NCI-H82 treated with DMSO at 0.1 percent for 48 hours (cell line): Measurements from ENCODE around the gene FAM234A.

Experiments
- DNase-seq: peaks from one replicate; lab custom pipeline; 2025; ENCODE audit not compliant: unreplicated experiment; lab: John Stamatoyannopoulos, UW

FAM234A gene

DNA sequence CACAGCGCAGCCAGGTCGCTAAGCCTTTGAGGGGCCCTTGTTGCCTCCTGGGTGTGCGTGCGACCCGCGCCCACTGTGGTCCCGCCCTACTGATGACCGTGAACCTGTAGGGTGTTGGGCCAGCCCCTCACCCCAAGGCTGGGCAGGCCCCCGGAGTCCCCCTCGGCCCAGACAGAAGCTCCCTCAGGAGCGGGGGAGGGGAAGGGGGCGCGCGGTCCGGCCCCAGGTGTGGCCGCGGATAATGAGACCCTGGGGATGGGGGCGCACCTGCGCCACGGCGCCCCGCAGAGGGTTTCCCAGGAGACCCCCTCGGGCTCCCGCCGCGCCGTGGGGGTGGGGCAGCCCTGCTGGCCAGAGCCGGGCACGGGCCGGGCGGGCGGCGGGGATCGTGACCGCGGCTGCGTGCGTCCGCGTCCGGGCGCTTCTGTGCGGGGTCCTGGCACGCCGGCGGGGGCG, 45.4 kb downstream of the FAM234A start:
- no peak for DNase-seq

DNA sequence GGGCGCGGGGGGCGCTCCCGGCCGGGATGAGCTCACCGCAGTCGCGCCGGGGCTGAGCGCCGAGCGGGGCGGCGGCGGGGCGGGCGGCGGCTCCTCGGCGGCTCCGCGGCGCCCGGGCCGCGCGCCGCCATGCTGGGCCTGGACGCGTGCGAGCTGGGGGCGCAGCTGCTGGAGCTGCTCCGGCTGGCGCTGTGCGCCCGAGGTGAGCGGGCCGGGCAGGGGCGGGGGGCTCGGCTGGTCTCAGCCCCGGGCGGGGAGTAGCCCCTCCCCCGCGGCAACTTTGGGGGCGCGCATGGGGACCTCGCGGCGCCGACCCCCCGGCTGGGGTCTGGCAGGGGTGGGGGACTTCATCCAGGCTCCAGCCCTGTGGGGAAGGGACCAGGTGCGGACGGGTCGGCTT, 45.9 kb downstream of the FAM234A start, which contains the start of gene ARHGDIG:
TSS of gene ARHGDIG (plus strand) at position 40 of the 400 bp plus-strand sequence. CDS start at position 130, 90 bp downstream.
- no peak for DNase-seq

DNA sequence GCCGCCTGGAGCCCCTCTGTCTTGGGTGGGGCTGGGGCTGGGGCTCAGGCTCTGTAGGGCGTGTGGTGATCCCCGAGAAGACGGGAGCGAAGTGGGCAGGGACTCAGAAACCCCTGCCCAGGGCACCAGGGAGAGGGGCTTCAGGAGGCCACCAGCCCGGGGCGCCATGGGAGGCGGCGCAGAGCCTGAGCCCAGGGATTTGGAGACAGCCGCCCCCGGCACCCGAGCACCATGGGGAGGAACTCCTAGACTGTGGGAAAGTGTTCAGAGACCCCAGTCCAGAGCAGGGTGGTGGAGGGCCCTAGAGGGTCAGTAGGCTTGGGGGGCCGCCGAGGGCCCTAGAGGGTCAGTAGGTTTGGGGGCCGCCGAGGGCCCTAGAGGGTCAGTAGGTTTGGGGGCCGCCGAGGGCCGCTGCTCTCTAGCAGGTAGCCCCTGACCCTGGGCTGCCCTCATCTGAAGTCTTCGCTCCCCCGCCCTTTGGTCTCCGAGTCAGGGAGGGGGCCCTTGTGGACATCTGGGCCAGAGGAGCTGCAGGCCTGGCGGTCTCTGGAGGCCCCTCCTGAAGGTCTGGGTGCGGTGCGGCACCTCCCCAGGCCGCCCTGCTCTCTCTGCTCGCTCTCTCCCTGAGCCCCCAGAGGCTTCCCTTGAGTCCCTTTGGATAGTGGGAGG, 46.5 kb downstream of the FAM234A start:
- DNase-seq, result no peak

DNA sequence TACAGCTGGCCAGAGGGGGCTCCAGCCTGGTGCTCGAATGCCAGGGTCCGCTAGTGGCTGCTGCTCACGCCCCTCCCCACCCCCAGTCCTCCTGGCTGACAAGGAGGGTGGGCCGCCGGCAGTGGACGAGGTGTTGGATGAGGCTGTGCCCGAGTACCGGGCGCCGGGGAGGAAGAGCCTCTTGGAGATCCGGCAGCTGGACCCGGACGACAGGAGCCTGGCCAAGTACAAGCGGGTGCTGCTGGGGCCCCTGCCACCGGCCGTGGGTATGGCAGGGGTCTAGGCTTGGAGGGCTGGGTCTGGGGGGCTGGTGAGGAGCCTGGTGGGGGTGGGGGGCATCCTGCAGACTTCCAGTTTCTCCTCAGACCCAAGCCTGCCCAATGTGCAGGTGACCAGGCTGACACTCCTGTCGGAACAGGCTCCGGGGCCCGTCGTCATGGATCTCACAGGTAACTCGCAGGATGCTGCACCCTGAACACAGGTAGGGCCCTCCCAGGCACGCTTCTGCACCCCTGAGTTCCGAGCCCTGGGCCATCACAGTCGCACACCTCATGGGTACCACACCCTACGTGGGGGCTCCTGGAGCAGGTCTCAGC, 47.1 kb downstream of the FAM234A start:
- DNase-seq, result no peak

DNA sequence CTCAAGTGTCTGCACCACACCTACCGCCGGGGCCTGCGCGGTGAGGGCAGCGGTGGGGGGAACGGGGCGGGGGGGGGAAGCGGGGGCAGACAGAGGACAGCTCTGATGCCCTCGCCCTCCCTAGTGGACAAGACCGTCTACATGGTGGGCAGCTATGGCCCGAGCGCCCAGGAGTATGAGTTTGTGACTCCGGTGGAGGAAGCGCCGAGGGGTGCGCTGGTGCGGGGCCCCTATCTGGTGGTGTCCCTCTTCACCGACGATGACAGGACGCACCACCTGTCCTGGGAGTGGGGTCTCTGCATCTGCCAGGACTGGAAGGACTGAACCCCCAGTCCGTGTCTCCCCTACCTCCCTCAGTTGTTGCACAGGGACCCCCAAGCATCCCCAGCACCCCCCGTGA, 47.9 kb downstream of the FAM234A start:
- no peak for DNase-seq

DNA sequence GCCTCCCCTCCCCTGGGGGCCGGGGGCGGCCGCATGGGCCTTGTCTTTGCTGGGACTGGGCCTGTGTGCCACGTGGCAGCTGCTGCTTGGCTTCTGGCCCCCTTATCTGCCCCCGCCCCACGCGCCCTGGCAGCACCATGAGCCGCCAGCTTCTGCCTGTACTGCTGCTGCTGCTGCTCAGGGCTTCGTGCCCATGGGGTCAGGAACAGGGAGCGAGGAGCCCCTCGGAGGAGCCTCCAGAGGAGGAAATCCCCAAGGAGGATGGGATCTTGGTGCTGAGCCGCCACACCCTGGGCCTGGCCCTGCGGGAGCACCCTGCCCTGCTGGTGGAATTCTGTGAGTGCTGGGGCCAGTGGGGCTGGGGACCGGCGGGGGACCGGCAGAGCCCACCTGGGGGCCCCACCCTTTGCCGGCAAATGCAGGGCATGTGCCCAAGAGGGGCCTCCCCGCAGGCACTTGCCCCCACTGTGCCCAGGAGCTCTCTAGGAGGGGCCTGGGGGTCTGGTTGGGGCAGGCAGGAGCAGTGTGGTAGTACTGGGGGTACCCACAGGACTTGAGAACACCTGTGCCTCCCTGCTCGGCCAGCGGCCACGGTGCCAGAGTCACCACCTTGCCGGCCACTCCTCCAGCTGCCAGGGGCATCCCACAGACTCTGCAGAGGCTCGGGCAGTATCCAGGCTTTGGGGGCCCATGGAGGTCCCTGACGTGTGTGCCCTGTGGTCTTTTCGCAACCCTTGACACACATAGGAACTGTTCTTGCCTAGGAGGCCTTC, 48.6 kb downstream of the FAM234A start, which contains the start of gene PDIA2:
TSS of gene PDIA2 (plus strand) at position 132 of the 773 bp plus-strand sequence. CDS start at position 138, 6 bp downstream.
- no peak for DNase-seq

DNA sequence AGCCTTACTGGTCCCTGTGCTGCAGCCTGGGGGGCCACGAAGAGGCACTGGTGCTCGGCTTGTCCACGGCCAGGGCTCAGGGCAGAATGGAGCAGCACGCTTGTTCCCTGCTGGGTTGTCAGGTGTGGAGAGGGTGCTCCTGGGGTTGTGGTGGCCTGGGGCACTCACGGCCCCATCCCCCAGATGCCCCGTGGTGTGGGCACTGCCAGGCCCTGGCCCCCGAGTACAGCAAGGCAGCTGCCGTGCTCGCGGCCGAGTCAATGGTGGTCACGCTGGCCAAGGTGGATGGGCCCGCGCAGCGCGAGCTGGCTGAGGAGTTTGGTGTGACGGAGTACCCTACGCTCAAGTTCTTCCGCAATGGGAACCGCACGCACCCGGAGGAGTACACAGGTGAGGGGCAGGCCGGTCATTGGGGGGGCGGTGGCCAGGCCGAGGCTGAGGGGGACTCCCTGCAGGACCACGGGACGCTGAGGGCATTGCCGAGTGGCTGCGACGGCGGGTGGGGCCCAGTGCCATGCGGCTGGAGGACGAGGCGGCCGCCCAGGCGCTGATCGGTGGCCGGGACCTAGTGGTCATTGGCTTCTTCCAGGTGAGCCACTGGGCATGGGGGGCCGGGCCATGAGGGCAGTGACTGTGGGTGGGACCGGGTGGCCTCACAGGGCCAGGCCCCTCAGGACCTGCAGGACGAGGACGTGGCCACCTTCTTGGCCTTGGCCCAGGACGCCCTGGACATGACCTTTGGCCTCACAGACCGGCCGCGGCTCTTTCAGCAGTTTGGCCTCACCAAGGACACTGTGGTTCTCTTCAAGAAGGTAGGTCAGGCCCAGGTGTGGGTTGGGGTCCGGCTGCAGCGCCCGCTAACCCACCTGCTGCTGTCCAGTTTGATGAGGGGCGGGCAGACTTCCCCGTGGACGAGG, 49.8 kb downstream of the FAM234A start:
- DNase-seq, result no peak

DNA sequence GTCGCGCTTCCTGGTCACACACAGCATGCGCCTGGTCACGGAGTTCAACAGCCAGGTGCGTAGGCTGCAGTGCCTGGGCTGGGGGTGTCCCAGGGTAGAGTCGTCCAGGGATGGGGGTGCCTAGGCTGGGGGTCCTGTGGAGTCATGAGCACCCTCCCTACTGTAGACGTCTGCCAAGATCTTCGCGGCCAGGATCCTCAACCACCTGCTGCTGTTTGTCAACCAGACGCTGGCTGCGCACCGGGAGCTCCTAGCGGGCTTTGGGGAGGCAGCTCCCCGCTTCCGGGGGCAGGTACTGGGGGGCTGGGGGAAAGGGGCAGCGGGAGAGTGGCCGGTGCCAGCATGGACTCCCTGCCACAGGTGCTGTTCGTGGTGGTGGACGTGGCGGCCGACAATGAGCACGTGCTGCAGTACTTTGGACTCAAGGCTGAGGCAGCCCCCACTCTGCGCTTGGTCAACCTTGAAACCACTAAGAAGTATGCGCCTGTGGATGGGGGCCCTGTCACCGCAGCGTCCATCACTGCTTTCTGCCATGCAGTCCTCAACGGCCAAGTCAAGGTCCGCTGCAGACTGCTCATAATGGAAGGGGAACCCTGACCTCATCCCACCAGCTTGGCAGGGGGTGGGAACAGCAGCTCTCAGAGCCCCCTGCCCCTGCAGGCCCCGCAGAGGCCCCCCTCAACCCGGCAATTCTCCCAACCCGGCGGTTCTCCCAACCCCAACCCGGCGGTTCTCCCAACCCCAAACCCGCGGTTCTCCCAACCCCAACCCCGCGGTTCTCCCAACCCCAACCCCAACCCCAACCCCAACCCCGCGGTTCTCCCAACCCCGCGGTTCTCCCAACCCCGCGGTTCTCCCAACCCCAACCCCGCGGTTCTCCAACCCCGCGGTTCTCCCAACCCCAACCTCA, 50.8 kb downstream of the FAM234A start:
- DNase-seq, result no peak

DNA sequence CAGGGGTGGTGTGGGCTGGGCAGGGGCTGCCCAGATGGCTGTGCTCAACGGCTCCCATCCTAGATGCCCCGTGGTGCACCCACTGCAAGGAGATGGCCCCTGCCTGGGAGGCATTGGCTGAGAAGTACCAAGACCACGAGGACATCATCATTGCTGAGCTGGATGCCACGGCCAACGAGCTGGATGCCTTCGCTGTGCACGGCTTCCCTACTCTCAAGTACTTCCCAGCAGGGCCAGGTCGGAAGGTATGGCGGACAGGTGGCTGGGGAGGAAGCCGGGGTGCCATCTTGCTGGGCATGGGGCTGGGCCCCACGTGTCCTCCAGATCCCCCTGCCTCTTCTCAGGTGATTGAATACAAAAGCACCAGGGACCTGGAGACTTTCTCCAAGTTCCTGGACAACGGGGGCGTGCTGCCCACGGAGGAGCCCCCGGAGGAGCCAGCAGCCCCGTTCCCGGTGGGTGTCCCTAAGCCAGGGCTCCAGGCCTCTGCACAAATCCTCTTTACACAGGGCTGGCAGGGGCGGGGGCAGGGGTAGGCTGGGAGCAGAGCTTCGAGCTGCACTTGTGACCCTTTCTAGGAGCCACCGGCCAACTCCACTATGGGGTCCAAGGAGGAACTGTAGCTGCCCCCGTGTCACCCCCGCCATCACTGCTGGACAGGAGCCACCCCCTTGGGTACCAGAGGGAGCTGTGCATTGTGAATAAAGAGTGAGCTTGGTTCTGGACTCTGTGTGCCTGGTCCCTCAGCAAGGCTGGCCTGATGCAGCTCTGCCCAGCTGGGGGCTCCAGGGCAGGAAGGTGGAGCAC, 52.1 kb downstream of the FAM234A start:
- DNase-seq, result no peak

DNA sequence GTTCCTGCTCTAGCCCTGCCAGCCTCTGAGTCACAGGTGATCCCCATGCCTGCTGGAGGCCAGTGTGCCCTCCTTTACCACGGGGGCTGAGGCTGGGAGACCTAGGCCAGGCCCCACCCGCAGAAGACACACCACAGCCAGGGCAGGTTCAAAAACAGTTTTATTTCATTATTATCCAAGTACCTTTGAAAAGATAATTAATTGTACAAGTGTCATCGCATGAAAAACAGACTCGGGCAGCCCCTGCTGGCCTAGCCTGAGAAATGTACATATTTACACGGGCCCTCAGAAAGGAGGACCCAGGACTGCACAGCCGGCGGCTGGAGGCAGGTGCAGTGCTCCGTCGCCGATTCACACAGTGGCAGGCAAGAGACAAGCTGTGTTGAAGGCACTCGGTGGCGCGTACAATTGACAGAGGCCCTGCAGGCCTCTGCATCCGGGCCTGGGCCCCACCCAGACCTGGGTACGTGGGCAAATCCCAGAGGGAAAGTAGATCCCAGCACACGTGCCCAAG, 52.7 kb downstream of the FAM234A start:
- no peak for DNase-seq

DNA sequence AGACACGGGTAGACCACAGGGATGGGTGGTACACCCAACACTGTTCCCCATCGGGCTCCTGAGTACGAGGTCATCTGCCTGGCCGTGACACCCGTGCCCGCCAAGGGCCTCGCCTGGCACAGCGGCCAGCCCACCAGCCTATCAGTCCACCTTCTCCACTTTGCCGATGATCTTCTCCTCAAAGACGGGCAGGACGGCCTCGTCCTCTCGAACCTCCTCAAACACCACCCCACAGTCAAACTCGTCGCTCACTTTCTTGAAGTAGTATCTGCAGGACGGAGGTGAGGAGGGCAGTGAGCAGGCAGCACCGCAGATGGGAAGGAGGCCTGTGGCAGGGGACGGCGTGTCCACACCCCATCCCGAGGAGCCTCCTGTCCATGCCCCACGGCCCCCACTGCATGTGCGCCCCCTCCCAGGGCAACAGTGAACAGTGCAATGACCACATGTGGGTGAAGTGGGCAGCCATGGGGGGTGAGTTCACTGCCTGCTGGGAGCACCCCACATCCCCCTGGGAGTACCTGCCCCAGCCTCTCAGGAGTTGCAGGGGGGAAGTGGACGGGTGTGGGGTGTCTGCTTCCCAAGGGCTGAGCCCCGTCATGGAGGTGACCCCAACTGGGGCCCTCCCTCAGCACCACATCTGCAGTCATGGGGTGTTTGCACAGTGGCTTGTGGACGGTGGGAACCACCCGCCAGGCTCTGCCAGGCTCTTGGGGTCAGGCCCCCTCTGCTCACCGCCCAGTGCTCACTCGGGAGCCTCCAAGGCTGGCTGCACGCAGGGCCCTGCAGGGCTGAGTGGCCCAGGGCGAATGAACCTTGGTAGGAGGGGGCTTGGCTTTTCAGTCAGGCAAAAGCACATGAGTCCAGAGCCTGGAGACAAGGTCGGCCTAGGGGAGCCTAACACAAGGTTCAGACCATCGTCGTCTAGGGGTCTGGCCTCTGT, 53.6 kb downstream of the FAM234A start:
- no peak for DNase-seq

DNA sequence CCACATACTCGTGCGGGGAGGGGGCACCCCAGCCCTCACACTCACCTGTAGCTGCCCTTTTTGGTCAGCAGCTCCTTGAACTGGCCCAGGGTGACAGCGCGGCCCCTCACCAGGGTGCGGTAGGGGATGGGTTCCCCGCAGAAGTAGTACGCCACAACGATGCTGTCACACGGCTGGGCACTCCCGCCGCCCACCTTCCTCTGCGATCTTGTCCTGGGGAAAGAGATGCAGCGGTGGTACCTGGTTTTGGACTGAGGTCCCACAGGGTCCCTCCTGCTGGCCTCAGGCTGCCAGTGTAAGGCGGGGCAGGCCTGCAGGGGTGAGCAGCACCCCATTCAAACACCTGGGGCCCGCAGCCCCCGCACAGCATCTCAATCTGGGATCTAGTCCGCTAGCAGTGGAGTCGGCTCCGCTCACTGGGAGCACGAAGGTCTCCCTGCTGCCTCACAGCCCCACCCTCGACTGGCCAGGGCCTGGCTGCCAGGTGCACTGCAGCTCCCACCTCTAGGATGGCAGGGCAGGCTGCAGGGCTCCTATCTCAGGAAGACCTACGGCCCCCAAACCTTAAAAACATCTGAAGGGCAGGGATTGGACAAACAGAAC, 54.9 kb downstream of the FAM234A start:
- no peak for DNase-seq

DNA sequence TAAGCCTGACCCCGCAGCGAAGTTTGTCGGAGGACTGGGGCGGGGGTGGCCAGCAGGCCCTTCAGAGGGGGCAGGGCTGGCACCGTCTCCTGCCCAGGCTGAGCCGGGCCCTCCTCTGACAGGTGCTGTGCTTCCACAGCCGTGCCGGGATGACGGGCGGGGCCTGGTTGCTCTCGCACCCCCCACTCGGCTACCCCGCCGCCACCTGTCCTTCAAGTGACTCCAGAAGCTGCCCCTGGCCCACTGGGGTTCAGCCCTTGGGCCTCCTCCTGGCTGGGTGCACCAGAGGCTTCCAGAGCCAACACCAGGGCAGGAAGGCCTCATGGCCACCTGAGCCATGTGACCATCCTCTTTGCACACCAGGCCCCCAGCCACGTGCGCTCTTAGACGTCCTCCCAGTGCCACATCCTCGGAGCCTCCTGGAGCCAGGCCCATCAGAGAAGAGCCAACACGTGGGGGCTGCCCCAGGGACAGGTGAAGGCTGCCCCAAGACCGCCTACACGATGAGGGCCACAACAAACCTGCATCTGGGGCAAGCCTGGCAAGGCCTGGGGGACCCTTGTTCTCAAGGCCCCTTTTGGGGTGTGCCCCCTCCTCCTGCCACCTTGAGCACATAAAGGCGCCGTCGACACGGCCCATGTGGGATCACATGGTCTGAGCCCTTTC, 55.5 kb downstream of the FAM234A start:
- DNase-seq, result no peak

DNA sequence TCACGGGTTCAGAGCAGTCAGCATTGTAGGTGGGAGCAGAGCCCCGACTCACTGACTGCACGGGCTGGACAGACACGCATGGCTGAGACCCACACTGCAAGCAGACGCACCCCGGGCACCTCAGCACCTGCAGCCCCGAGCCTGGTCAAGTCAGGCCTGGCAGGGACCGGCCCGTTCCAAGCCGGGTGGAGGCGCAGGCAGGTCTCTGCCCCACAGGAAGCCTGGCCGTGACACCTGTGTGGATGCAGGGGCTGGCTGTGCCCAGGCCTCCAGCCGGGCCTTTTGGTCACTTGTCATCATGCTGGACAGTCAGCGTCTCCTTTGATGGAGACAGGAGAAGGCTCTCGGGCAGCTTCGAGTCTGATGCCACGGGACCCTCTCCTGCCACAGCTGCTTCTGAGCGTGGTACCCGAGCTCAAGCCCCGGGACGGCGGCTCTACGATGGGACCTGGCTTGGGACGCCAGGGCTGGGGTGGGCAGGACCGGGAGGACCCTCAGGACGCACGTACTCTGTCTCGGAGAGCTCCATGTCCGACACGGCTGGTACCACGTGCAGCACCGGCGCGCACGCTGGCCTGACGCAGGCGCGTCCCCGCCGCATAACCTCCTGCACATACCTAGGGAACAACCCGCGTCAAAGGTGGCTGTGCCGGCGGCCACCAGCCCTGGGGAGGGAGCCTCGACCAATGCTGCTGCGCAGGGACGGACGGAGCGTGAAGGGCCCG, 56.2 kb downstream of the FAM234A start:
- no peak for DNase-seq

DNA sequence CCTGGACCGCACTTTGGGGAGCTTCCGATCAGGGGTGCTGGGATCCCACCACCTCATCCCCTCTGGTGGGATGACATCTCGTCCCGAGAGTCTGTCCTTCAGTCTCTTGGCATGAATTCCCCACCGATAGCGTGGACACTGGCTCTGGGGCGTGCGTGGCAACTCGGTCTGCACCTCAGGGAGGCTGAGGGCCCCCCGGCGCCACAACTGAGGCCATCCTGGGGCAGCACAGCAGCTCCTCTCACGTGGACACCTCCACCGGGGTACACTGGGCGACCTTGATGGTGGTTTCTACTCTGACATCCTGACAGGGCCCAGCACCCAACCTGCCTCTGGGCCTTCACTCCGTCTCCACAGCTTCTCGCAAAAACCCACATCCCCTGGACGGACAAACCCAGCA, 56.9 kb downstream of the FAM234A start:
- no peak for DNase-seq
